Liver (tissue), 9 donors: ENCODE data around the gene CHRM2. TPM values are rescaled to one million over a fixed set of nuclear protein-coding genes. Genes with fewer than 3 reads are reported as not detected.

Experiments
- DNase-seq: peaks from one replicate; pipeline ENCODE4 v3.0.0-alpha.2; 2017; ENCODE audit warnings: low spot score
- H3K27ac ChIP-seq, 2 donors: one replicate each; pipeline ENCODE4 v1.7.0; 2013; ENCODE audit warnings: inconsistent platforms in 2 of 2, low read length in 2 of 2, control low read depth in 1 of 2, low read depth in 1 of 2, mild to moderate bottlenecking in 1 of 2
- H3K27me3 ChIP-seq, 4 donors: one replicate each; pipeline versions ENCODE4 v1.6.1 to v1.7.0; 2013; ENCODE audit warnings: low read length in 3 of 4, inconsistent platforms in 1 of 4, mild to moderate bottlenecking in 1 of 4, moderate library complexity in 1 of 4; ENCODE audit not compliant: control insufficient read depth in 4 of 4, insufficient read depth in 4 of 4
- H3K36me3 ChIP-seq, 4 donors: one replicate each; pipeline versions ENCODE4 v1.6.1 to v1.7.0; 2013; ENCODE audit warnings: low read length in 3 of 4, mild to moderate bottlenecking in 3 of 4, low read depth in 1 of 4, moderate library complexity in 1 of 4; ENCODE audit not compliant: control insufficient read depth in 4 of 4, insufficient read depth in 3 of 4
- H3K4me1 ChIP-seq, 4 donors: one replicate each; pipeline versions ENCODE4 v1.6.1 to v1.7.0; 2013; ENCODE audit warnings: low read length in 3 of 4, mild to moderate bottlenecking in 3 of 4, moderate library complexity in 1 of 4; ENCODE audit not compliant: control insufficient read depth in 4 of 4, insufficient read depth in 4 of 4
- H3K4me3 ChIP-seq, 3 donors: one replicate each; pipeline versions ENCODE4 v1.6.1 to v1.7.0; 2013; ENCODE audit warnings: low read length in 3 of 3, control low read depth in 1 of 3, low read depth in 1 of 3, mild to moderate bottlenecking in 1 of 3
- H3K9ac ChIP-seq, 2 donors: one replicate each; pipeline ENCODE4 v1.7.0; 2013; ENCODE audit warnings: low read length in 2 of 2, mild to moderate bottlenecking in 2 of 2, moderate library complexity in 2 of 2, control low read depth in 1 of 2, low read depth in 1 of 2
- H3K9me3 ChIP-seq, 4 donors: one replicate each; pipeline versions ENCODE4 v1.6.1 to v1.7.0; 2013; ENCODE audit warnings: low read length in 3 of 4; ENCODE audit not compliant: control insufficient read depth in 4 of 4
- ATF3 ChIP-seq: IDR thresholded peaks from 2 replicates; pipeline ENCODE4 v1.6.1; 2016; ENCODE audit warnings: antibody characterized with exemption
- CTCF ChIP-seq: fragments of 150-350 bp; IDR thresholded peaks from 2 replicates; pipeline ENCODE4 v1.5.1; 2017; ENCODE audit warnings: improper control_type of control experiment, low read depth, low read length; ENCODE audit not compliant: missing input control
- EGR1 ChIP-seq, 2 donors: IDR thresholded peaks; 2 replicates each; pipeline ENCODE4 v1.6.1; 2016 to 2018; ENCODE audit warnings: antibody characterized with exemption in 2 of 2, low read depth in 2 of 2
- FOXA1 ChIP-seq: IDR thresholded peaks from 2 replicates; pipeline ENCODE4 v1.6.1; 2016; ENCODE audit warnings: antibody characterized with exemption
- FOXA2 ChIP-seq: IDR thresholded peaks from 2 replicates; pipeline ENCODE4 v1.6.1; 2016; ENCODE audit warnings: antibody characterized with exemption
- GABPA ChIP-seq, 2 donors: IDR thresholded peaks in 1 of 2; conservative IDR thresholded peaks in 1 of 2; 2 replicates each; pipeline ENCODE4 v1.6.1; 2016; ENCODE audit warnings: antibody characterized with exemption in 2 of 2, mild to moderate bottlenecking in 1 of 2, moderate library complexity in 1 of 2
- HNF4A ChIP-seq, 2 donors: conservative IDR thresholded peaks; 2 replicates each; pipeline ENCODE4 v1.6.1; 2016; ENCODE audit warnings: antibody characterized with exemption in 2 of 2, mild to moderate bottlenecking in 2 of 2
- HNF4G ChIP-seq: IDR thresholded peaks from 2 replicates; pipeline ENCODE4 v1.6.1; 2016; ENCODE audit warnings: antibody characterized with exemption
- NR2F2 ChIP-seq: IDR thresholded peaks from 2 replicates; pipeline ENCODE4 v1.6.1; 2016; ENCODE audit warnings: antibody characterized with exemption
- REST ChIP-seq: IDR thresholded peaks from 2 replicates; pipeline ENCODE4 v1.6.1; 2016; ENCODE audit warnings: antibody characterized with exemption, mild to moderate bottlenecking
- RXRA ChIP-seq, 2 donors: IDR thresholded peaks; 2 replicates each; pipeline ENCODE4 v1.6.1; 2017 to 2018; ENCODE audit warnings: antibody characterized with exemption in 2 of 2, mild to moderate bottlenecking in 1 of 2
- SP1 ChIP-seq: IDR thresholded peaks from 2 replicates; pipeline ENCODE4 v1.6.1; 2018; ENCODE audit warnings: antibody characterized with exemption, mild to moderate bottlenecking
- TAF1 ChIP-seq: conservative IDR thresholded peaks from 2 replicates; pipeline ENCODE4 v1.6.1; 2016; ENCODE audit warnings: antibody characterized with exemption, mild to moderate bottlenecking
- YY1 ChIP-seq: IDR thresholded peaks from 2 replicates; pipeline ENCODE4 v1.6.1; 2016; ENCODE audit warnings: antibody characterized with exemption, mild to moderate bottlenecking
- ZBTB33 ChIP-seq: IDR thresholded peaks from 2 replicates; pipeline ENCODE4 v1.6.1; 2016; ENCODE audit warnings: antibody characterized with exemption
- WGBS: extraction: QIAGEN DNeasy Blood & Tissue Kit; methylation state at CpG from one replicate; pipeline ENCODE4 v1.1.7; 2013; 5-methylcytosine and 5-hydroxymethylcytosine counted together
- polyA plus RNA-seq, 2 donors: library from polyadenylated mRNA; stranded (reverse) in 1 of 2; unstranded in 1 of 2; fragments of 200-250 nt in 1 of 2; fragments of >200 nt in 1 of 2; fragmentation: Nextera tagmentation in 1 of 2; extraction: Ambion mirVana in 1 of 2; gene quantifications; one replicate each; pipeline versions ENCODE4 v1.2.1 to v1.2.3, GENCODE V29; 2013 to 2015
- total RNA-seq, 2 donors: library from RNA; depleted of rRNA; stranded (reverse); fragments of >200 nt; gene quantifications; one replicate each; pipeline ENCODE4 v1.2.3, GENCODE V29; 2014
- donor health status: healthy.
- donor health status: healthy.
- donor health status: healthy.
- donor health status: healthy.
- donor health status: healthy.

Gene CHRM2
- total and polyA plus RNA-seq, 4 donors: 0.08 to 1.2 (median 0.30) TPM

GRCh38 chr7:136859803-136860202, 8.6 kb upstream of the CHRM2 start:
- WGBS: 50% methylated on average over 1 of the region's 1 CpG

GRCh38 chr7:136865236-136865635, 3.2 kb upstream of the CHRM2 start:
- Histone ChIP-seq H3K4me3 (no peak overlapping the region), H3K27me3 (peaks cover 0 to 8% (median 2%) of the 10 kb centered on the region in 4 donors), H3K27ac (no peak overlapping the region), H3K36me3 (no peaks in the 10 kb centered on the region), H3K9ac (no peak overlapping the region), H3K4me1 (peaks cover 0 to 6% (median 2%) of the 10 kb centered on the region in 4 donors), H3K9me3 (no peaks in the 10 kb centered on the region)
- WGBS: 87% methylated on average over 10 of the region's 10 CpGs
- TF ChIP-seq HNF4A (conservative IDR thresholded peaks at IDR 0.05): no peak
- DNase-seq: no peak

More at GRCh38 chr7:136859803-136860202, 8.6 kb upstream of the CHRM2 start:
- H3K4me1 ChIP-seq: no peaks in the 10 kb centered on the region
- no peaks in the 10 kb centered on the region for H3K36me3 ChIP-seq
- no peak for DNase-seq
- no peak overlapping the region for H3K27ac ChIP-seq
- H3K4me3 ChIP-seq: no peak overlapping the region
- TF ChIP-seq YY1 (no peak), NR2F2 (no peak), TAF1 (no peak)
- H3K9me3 ChIP-seq: no peaks in the 10 kb centered on the region
- no peak overlapping the region for H3K9ac ChIP-seq
- H3K27me3 ChIP-seq: no peaks in the 10 kb centered on the region

GRCh38 chr7:136865777-136866176, 2.7 kb upstream of the CHRM2 start:
- H3K27me3 ChIP-seq: peaks cover 0 to 8% (median 2%) of the 10 kb centered on the region in 4 donors
- H3K9me3 ChIP-seq: no peaks in the 10 kb centered on the region
- no peak overlapping the region for H3K9ac ChIP-seq
- H3K4me1 ChIP-seq: peaks cover 0 to 11% (median 4%) of the 10 kb centered on the region in 4 donors
- H3K36me3 ChIP-seq: no peaks in the 10 kb centered on the region
- DNase-seq: no peak
- H3K27ac ChIP-seq: no peak overlapping the region
- WGBS: 82% methylated on average over 2 of the region's 2 CpGs
- TF ChIP-seq NR2F2 (no peak), ZBTB33 (no peak), CTCF (no peak), GABPA (IDR thresholded peaks at IDR 0.05 in 1 of 2, conservative IDR thresholded peaks at IDR 0.05 in 1 of 2) (no peak), HNF4G (no peak), TAF1 (no peak), FOXA2 (no peak), REST (no peak), RXRA (IDR thresholded peaks at IDR 0.05) (no peak), HNF4A (conservative IDR thresholded peaks at IDR 0.05) (no peak), FOXA1 (no peak), YY1 (no peak), SP1 (no peak), EGR1 (IDR thresholded peaks at IDR 0.05; ENCODE audit: low read depth in 2 of 2) (no peak), ATF3 (no peak)
- H3K4me3 ChIP-seq: no peak overlapping the region
